ENCODE results near the gene DNAI7.

The DNAI7 gene

DNA sequence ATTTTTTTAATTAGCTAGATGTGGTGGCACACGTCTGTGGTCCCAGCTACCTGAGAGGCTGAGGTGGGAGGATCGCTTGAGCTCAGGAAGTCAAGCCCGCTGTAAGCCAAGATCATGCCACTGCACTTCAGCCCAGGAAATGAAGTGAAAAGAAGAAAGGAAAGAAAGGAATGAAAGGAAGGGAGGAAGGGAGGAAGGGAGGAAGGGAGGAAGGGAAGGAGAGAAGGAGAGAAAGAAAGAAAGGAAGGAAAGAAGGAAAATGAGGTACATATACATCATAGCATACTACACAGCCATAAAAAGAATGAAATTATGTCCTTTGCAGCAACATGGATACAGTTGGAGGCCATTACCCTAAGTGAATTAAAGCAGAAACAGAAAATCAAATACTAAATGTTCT is 12.2 kb downstream of the DNAI7 start:
- DNase-seq (ENCODE audit: low spot score): no peak

GRCh38 chr12:25162866-25163265 is 32.1 kb downstream of the DNAI7 start:
- DNase-seq (ENCODE audit: low spot score): no peak

GRCh38 chr12:25156061-25156460 is 38.9 kb downstream of the DNAI7 start:
- DNase-seq (ENCODE audit: low spot score): no peak

DNA sequence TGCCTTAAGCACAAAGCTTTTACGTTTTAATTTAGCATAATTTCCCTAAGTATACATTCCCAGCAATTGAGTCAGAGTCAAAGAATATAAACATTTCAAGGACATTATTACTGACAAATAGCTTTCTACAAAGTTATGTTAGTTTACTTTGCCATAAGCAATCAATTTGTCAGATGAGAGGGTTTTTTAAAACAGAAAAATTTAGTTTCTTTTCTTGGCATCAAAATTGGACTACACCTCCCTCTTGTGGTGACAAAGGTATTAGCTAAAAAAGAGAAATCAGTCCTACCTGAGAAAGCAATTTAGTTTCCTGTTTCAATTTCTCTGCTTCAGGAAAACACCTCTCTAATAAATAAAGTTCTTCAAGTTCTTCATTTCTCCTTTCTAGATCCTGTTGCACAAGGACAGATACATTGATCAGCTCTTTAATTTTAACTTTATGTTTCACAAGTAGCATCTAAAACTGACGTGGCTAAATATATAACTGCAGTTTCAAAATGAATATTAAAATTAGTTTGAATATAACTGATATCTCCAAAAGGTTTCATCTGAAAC is 39.9 kb downstream of the DNAI7 start:
- no peak for DNase-seq (ENCODE audit: low spot score)

DNA sequence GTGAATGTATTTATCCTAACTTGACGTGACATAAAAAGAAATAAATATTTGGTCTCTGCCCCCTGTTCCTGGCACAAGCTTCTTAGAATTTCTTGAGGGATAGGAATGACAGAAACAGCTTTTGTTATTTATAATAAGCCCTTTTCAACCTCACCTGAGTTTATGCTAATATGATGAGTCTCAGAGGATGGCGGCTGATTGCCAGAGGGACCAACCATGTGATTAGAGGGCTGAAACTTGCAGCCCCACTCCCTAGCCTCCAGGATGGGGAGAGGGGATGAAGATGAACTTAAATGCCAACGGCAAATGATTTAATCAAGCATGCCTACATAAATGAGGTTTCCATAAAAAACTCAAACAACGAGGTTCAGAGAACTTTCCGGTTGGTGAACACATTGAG is 42.9 kb downstream of the DNAI7 start:
- DNase-seq (ENCODE audit: low spot score): no peak

DNA sequence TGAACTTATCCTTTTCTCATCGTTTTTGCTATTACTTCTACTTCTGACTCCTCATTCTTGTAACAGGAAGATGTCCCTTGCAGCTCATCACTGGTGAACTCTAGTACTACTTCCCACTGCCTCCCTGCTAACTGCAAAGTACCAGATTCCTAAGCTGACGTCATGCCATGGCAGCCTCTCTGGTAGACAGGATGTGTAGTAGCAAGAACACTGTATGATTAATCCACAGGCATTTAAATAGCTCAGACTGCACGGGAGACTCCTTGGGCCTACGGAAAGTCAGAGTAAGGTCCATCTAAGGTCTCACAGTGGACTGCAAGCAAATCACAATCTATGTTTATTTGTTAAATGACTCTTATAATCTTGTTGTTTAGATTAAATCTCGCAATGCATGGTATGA is 43.5 kb downstream of the DNAI7 start:
- DNase-seq (ENCODE audit: low spot score): no peak

DNA sequence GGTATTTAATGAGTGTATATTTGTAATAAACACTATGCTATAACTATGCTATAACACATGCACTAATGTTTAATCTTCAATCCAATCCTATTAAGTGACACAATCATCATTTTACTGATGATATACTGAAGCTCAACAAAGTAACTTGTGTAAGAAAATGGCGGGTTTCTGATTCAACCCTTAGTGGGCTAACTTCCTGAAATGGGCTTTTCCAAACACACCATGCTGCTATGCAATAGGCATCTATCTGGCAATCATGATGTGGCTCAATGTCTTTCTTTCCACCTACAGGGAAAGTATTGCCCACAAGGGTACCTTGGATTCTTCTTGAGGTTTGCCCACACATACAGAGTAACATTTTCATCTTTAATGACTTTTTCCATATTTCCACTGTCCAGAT is 48.3 kb downstream of the DNAI7 start:
- no peak for DNase-seq (ENCODE audit: low spot score)

DNA sequence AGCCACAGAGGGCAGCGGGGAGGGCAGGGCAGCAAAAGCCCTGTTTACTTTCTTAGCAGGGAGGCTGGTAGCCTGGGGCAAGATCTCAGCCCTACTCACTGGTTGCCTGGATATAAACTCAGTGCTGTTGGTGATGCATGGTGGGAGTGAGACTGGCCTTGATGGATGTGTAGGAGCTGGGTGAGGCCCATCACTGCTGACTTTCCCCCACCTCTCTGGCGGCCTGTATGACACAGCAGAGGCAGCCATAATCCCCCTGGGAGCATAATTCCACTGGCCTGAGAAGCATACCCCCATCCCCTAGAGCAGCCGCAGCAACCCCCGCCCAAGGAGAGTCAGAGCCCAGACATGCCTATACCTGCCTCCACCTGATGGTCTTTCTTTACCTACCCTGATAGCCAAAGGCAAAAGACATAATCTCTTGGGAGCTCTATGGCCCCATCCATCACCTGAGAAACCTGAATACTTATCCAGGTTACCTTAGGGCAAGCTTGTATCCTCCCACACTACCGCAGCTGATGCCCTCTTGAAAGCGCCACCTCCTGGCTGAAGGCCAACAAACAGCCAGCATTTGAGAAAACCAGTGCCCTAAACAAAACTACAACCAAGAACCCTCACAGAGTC is 59.3 kb downstream of the DNAI7 start:
- no peak for DNase-seq (ENCODE audit: low spot score)

- DNase-seq (ENCODE audit: low spot score): no peak
Observed at GRCh38 chr12:25131270-25131669, 63.7 kb downstream of the DNAI7 start.

- peak; percentile 20 for DNase-seq (ENCODE audit: low spot score)
Observed at GRCh38 chr12:25130741-25131188, 64.2 kb downstream of the DNAI7 start.

GRCh38 chr12:25126746-25127145 is 68.2 kb downstream of the DNAI7 start:
- no peak for DNase-seq (ENCODE audit: low spot score)

- DNase-seq (ENCODE audit: low spot score): no peak
Observed at GRCh38 chr12:25126101-25126500, 68.9 kb downstream of the DNAI7 start.

GRCh38 chr12:25124493-25124892 is 70.5 kb downstream of the DNAI7 start:
- no peak for DNase-seq (ENCODE audit: low spot score)

- no peak for DNase-seq (ENCODE audit: low spot score)
Observed at GRCh38 chr12:25123126-25123525, 71.8 kb downstream of the DNAI7 start.

DNA sequence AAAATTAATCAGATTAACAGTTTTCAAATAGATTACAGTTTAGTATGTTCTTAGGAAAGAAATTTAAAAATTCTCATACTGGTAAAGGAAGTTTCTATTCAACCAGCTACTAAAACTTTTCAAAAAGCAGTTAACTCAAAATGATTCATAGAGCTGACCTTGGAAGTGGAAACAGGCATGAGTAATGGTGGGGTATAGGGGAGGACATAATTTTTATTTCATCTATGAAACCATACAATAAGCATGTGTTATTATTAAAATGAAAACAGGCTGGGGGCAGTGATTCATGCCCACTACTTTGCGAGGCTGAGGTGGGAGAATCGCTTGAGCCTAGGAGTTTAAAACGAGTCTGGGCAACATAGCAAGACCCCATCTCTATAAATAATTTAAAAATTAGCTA is 73.0 kb downstream of the DNAI7 start:
- DNase-seq (ENCODE audit: low spot score): no peak

DNA sequence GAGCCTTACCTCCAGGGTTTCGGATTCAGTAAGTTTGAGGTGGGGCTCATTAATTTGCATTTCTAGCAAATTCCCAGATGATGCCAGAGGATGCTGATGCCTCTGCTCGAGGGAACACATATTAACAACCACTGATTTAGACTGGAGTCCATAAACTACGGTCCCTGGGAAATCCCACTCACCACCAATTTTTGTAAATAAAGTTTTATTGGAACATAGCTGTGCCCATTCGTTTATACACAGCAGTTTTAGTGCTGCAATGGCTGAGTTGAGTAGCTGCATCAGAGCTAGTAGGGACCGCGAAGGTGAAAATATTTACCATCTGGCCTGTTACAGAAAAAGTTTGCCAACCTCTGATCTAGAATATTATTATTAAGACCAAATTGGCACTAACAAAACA is 73.8 kb downstream of the DNAI7 start:
- DNase-seq (ENCODE audit: low spot score): no peak

GRCh38 chr12:25119020-25119419 is 75.9 kb downstream of the DNAI7 start:
- DNase-seq (ENCODE audit: low spot score): no peak

DNA sequence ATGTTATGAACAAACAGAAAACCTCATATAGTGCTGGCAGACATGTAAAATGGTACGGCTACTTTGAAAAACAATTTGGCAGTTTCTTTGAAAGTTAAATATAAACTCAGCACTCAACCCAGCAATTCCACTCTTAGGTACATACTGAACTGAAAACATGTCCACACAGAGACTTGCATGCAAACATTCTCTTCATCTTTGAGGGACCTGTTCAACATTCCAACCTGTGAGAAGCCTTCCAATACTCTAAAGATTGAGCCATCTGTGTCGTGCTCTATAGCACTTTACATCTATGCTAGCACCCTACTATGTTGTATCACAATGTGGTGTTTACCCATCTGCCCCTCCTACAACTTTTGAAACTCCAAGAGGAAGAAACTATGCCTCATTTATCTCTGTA is 79.3 kb downstream of the DNAI7 start:
- DNase-seq (ENCODE audit: low spot score): no peak

- DNase-seq (ENCODE audit: low spot score): no peak
Observed at GRCh38 chr12:25113651-25114050, 81.3 kb downstream of the DNAI7 start.

DNA sequence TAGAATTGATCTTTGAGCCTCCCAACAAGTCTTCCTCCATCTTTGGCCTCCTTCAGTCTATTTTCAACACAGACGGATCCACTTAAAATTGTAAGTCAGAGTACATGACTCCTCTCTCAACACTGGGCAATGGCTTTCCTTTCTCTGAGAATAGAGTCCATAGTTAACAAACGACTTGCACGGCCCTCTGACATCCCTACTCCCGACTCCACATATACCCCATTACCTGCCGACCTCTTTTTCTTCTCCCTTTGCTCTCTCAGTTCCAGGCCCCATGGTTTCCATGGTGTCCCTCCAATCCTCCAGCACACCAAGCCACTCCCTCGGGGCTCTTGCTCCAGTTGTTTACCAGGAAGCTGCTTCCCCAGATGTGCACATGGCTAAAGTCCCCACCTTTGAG is 84.7 kb downstream of the DNAI7 start:
- no peak for DNase-seq (ENCODE audit: low spot score)

GRCh38 chr12:25107920-25108319 is 87.0 kb downstream of the DNAI7 start:
- peak; percentile 3 for DNase-seq (ENCODE audit: low spot score)

DNA sequence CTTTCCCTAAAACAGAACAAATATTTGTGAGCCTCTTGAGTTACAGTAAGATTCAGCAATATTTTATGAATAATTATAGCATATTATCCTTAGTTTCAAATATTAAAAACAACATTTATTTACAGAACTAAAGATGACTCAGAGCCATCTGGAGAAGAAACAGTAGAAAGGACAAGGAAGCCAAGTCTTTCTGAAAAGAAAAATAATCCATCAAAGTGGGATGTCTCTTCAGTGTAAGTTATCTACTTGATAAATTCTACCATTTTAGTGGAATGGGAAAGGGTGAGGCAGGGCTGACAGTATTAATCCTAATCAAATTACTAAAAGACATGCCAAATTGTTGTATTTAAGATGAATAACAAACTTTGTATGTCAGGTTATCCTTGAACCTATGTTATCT is 88.1 kb downstream of the DNAI7 start:
- no peak for DNase-seq (ENCODE audit: low spot score)

GRCh38 chr12:25102402-25102801 is 92.6 kb downstream of the DNAI7 start:
- no peak for DNase-seq (ENCODE audit: low spot score)

DNA sequence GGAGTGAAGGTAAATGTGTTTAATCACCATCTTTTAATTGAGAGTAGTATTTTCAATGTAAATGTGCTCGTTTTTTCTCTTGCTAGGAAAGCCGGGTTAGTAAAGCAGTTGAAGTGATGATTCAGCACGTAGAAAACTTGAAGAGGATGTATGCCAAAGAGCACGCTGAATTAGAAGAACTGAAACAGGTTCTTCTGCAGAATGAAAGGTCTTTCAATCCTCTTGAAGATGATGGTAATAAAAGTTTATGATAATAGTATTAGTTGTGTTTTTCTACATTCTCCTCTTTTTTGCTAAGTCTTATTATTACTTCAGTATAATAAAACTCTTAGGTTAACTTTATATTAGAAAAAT is 93.9 kb downstream of the DNAI7 start:
- DNase-seq (ENCODE audit: low spot score): peak; percentile 17
